Peyer's patch (tissue), 4 donors: ENCODE data around the gene ACTL7A. TPM values are rescaled to one million over a fixed set of nuclear protein-coding genes. Genes with fewer than 3 reads are reported as not detected.

Experiments
- DNase-seq, 3 donors: peaks; one replicate each; pipeline ENCODE4 v3.0.0-alpha.2; 2017 to 2019
- H3K27ac ChIP-seq, 4 donors: fragments of 200-600 bp; sonication (generic); one replicate each; pipeline ENCODE4 v1.5.1; 2016 to 2019
- H3K27me3 ChIP-seq, 2 donors: fragments of 200-600 bp; sonication (generic); one replicate each; pipeline ENCODE4 v1.5.1; 2019
- H3K36me3 ChIP-seq, 3 donors: fragments of 200-600 bp; sonication (generic); one replicate each; pipeline ENCODE4 v1.5.1; 2016 to 2019
- H3K4me1 ChIP-seq, 4 donors: fragments of 200-600 bp; sonication (generic); one replicate each; pipeline ENCODE4 v1.5.1; 2016 to 2019
- H3K4me3 ChIP-seq, 4 donors: fragments of 200-600 bp; sonication (generic); 1 replicate in 3 of 4; 2 replicates in 1 of 4; pipeline ENCODE4 v1.5.1; 2016 to 2019; ENCODE audit warnings: mild to moderate bottlenecking in 1 of 4
- H3K9me3 ChIP-seq, 4 donors: fragments of 200-600 bp; sonication (generic); one replicate each; pipeline ENCODE4 v1.5.1; 2016 to 2019; ENCODE audit warnings: mild to moderate bottlenecking in 1 of 4
- CTCF ChIP-seq, 6 experiments: fragments of 450-650 bp in 4 of 6; fragments of 200-600 bp in 2 of 6; sonication (generic) in 1 of 6; IDR thresholded peaks; one replicate each; pipeline ENCODE4 v1.5.1; 2017 to 2019; ENCODE audit warnings: antibody characterized with exemption in 6 of 6, mild to moderate bottlenecking in 3 of 6, moderate library complexity in 1 of 6
- POLR2A ChIP-seq, 2 donors: fragments of 450-650 bp; IDR thresholded peaks; one replicate each; pipeline ENCODE4 v1.5.1; 2017; ENCODE audit warnings: antibody characterized with exemption in 2 of 2, mild to moderate bottlenecking in 2 of 2, moderate library complexity in 2 of 2
- total RNA-seq, 4 donors: library from RNA; depleted of rRNA; stranded (reverse); fragments of >200 nt; gene quantifications; one replicate each; pipeline ENCODE4 v1.1.0, GENCODE V29; 2016

The ACTL7A gene
- total RNA-seq, 4 donors from 2014 or later = not detected

DNA sequence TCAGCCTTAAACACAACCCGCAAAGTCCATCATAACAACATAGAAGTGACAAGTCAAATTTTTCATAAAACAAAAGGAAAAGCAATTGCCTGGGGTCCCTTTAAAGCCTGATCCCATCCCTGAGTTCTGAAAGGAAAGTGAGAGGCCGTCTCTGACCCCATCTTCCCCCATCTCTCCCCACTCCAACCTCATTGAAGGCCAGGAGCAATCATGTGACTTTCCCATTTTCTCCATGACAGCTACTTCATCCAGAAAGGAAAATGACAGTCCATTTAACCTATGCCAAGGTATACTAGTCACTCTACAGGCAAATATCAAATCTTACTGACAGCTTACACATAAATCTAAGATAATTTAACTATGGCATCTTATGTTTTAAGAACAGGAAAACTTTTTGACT lies 15.5 kb downstream of the ACTL7A start:
- no peak overlapping the region for H3K27ac ChIP-seq
- no peak for DNase-seq
- no peaks in the 10 kb centered on the region for H3K9me3 ChIP-seq
- peaks cover 0 to 86% (median 0%) of the 10 kb centered on the region in 3 donors for H3K36me3 ChIP-seq
- no peak overlapping the region for H3K4me3 ChIP-seq
- TF ChIP-seq CTCF (IDR thresholded peaks at IDR 0.05) (no peak), POLR2A (IDR thresholded peaks at IDR 0.05) (no peak)
- no peaks in the 10 kb centered on the region for H3K27me3 ChIP-seq
- H3K4me1 ChIP-seq = no peaks in the 10 kb centered on the region

- Histone ChIP-seq H3K4me3 (no peak overlapping the region), H3K9me3 (no peaks in the 10 kb centered on the region), H3K27me3 (no peaks in the 10 kb centered on the region), H3K36me3 (peaks cover 0 to 59% (median 0%) of the 10 kb centered on the region in 3 donors), H3K4me1 (peaks cover 0 to 3% (median 0%) of the 10 kb centered on the region in 4 donors), H3K27ac (no peak overlapping the region)
- TF ChIP-seq CTCF (IDR thresholded peaks at IDR 0.05) (no peak), POLR2A (IDR thresholded peaks at IDR 0.05) (no peak)
- no peak for DNase-seq
Observed at GRCh38 chr9:108880738-108881316, 18.8 kb downstream of the ACTL7A start.

- peaks cover 0 to 5% (median 0%) of the 10 kb centered on the region in 4 donors for H3K4me1 ChIP-seq
- TF ChIP-seq POLR2A (IDR thresholded peaks at IDR 0.05) (no peak), CTCF (IDR thresholded peaks at IDR 0.05) (no peak)
Observed at GRCh38 chr9:108882052-108882888, 20.2 kb downstream of the ACTL7A start.

DNA sequence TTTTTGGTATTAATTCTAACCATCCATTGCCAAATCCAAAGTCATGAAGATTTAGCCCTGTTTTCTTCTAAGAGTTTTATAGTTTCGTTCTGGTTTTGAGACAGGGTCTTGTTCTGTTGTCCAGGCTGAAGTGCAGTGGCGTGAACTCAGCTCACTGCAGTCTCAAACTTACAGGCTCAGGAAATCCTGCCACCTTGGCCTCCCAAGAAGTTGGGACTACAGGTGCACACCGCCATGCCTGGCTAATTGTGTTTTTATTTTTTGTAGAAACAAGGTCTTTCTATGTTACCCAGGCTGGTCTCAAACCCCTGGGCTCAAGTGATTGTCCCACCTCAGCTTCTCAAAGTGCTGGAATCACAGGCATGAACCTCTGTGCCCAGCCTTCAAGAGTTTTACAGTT lies 21.0 kb downstream of the ACTL7A start:
- TF ChIP-seq POLR2A (IDR thresholded peaks at IDR 0.05) (no peak), CTCF (IDR thresholded peaks at IDR 0.05) (no peak)
- Histone ChIP-seq H3K4me1 (peaks cover 0 to 5% (median 0%) of the 10 kb centered on the region in 4 donors), H3K4me3 (no peak overlapping the region), H3K36me3 (peaks cover 0 to 48% (median 0%) of the 10 kb centered on the region in 3 donors), H3K27me3 (no peaks in the 10 kb centered on the region), H3K9me3 (no peaks in the 10 kb centered on the region), H3K27ac (no peak overlapping the region)
- no peak for DNase-seq

More at GRCh38 chr9:108882052-108882888, 20.2 kb downstream of the ACTL7A start:
- H3K9me3 ChIP-seq = no peaks in the 10 kb centered on the region
- no peaks in the 10 kb centered on the region for H3K27me3 ChIP-seq
- no peak overlapping the region for H3K4me3 ChIP-seq
- DNase-seq = no peak
- peaks cover 0 to 56% (median 0%) of the 10 kb centered on the region in 3 donors for H3K36me3 ChIP-seq
- no peak overlapping the region for H3K27ac ChIP-seq

DNA sequence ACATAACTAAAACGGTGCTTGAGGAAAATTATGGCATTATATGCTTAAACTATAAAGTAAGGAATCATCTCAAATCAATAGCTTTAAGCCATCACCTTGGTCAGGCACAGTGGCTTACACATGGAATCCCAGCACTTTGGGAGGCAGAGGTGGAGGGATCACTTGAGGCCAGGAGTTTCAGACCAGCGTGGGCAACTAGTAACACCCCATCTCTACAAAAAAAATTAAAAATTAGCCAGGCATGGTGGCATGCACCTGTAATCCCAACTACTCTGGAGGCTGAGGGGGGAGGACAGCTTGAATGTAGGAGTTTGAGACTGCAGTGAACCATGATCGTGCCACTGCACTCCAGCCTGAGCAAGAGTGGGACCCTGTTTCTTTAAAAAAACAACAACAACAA lies 22.6 kb downstream of the ACTL7A start:
- Histone ChIP-seq H3K27ac (no peak overlapping the region), H3K9me3 (no peaks in the 10 kb centered on the region), H3K27me3 (no peaks in the 10 kb centered on the region), H3K4me1 (peaks cover 0 to 5% (median 0%) of the 10 kb centered on the region in 4 donors), H3K36me3 (peaks cover 0 to 38% (median 0%) of the 10 kb centered on the region in 3 donors), H3K4me3 (no peak overlapping the region)
- DNase-seq = no peak
- no peak for TF ChIP-seq CTCF (IDR thresholded peaks at IDR 0.05)
- TF ChIP-seq POLR2A (IDR thresholded peaks at IDR 0.05) = no peak
